ENCODE data around the gene TFF1. TPM values are rescaled to one million over a fixed set of nuclear protein-coding genes. Genes with fewer than 3 reads are reported as not detected.

The TFF1 gene
- total RNA-seq, 2 experiments from 2014 or later: not detected

DNA sequence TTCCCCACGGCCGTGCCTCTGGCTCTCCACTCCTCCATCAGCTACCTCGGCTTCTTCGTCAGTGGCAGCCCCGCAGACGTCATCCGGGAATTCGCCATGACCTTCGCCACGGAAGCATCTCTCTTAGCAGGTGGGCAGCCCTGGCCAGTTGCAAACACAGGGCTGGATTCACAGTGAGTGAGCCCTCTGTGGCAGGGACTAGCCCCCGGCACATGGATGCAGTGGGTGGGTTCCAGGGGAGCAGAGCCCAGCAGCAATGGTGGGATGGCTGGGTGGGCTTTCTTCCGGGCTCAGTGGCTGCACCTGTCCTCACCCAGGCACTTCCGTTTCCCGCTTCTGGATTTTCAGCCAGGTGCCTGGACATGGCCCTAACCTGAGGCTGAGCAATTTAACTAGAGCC lies 46.8 kb upstream of the TFF1 start:
- CTCF ChIA-PET (ENCODE audit: unreplicated experiment): no interaction called here
- Histone ChIP-seq H3K79me2 (ENCODE audit: insufficient read depth, low read depth, low read length) (no peaks in the 10 kb centered on the region), H3K9me2 (ENCODE audit: insufficient read depth, low read length) (no peaks in the 10 kb centered on the region), H3K36me3 (ENCODE audit: insufficient read depth, low read length) (no peaks in the 10 kb centered on the region), H3K4me3 (ENCODE audit: low read depth, low read length, poor library complexity, severe bottlenecking) (no peak overlapping the region), H3K4me2 (ENCODE audit: low read length) (no peak overlapping the region), H3K27ac (ENCODE audit: low read depth, low read length, poor library complexity, severe bottlenecking) (no peak overlapping the region), H4K20me1 (ENCODE audit: insufficient read depth, low read length) (no peaks in the 10 kb centered on the region), H2AFZ (ENCODE audit: low read length) (no peak overlapping the region), H3K4me1 (ENCODE audit: insufficient read depth, low read length, poor library complexity, severe bottlenecking) (no peaks in the 10 kb centered on the region), H3K9me3 (ENCODE audit: low read length) (no peaks in the 10 kb centered on the region)
- POLR2A ChIA-PET: interaction anchor here (1.0 to 1.3 kb wide), 2 partner anchors 10 to 12 kb away, joined by 3 read pairs; no protein-coding TSS in a partner anchor
- no peak for TF ChIP-seq EZH2phosphoT487 (IDR thresholded peaks at IDR 0.05; ENCODE audit: borderline replicate concordance, low read depth, low read length)
- TF ChIP-seq, protein P1, sequence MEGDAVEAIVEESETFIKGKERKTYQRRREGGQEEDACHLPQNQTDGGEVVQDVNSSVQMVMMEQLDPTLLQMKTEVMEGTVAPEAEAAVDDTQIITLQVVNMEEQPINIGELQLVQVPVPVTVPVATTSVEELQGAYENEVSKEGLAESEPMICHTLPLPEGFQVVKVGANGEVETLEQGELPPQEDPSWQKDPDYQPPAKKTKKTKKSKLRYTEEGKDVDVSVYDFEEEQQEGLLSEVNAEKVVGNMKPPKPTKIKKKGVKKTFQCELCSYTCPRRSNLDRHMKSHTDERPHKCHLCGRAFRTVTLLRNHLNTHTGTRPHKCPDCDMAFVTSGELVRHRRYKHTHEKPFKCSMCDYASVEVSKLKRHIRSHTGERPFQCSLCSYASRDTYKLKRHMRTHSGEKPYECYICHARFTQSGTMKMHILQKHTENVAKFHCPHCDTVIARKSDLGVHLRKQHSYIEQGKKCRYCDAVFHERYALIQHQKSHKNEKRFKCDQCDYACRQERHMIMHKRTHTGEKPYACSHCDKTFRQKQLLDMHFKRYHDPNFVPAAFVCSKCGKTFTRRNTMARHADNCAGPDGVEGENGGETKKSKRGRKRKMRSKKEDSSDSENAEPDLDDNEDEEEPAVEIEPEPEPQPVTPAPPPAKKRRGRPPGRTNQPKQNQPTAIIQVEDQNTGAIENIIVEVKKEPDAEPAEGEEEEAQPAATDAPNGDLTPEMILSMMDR (conservative IDR thresholded peaks at IDR 0.05; ENCODE audit: low read length): no peak
- no TSS peak for BruUV-seq (replicated peaks)
- DNase-seq (ENCODE audit: low spot score): no peak
- intact Hi-C loops (cut with micrococcal nuclease; ENCODE audit: unreplicated experiment): no loop called here

DNA sequence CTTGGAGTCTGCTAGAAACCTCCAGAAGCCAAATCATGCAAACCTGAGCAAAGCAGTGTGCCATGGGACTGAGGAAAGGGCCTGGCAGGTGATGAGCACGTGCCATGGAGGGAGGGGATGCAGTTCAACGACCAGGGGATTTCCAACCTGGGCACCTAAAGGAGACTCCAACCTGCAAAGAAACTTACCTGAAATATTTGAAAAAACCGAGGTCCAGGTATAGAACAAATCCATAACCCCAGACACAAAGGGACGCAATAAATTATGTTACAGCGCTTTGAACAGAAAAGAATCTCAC lies 46.2 kb upstream of the TFF1 start:
- ChIA-PET POLR2A (interaction anchor here (1.3 kb wide), 1 partner anchor 12 kb away, joined by 3 read pairs; no protein-coding TSS in a partner anchor), CTCF (ENCODE audit: unreplicated experiment) (no interaction called here)
- Histone ChIP-seq H3K36me3 (ENCODE audit: insufficient read depth, low read length) (no peaks in the 10 kb centered on the region), H3K79me2 (ENCODE audit: insufficient read depth, low read depth, low read length) (no peaks in the 10 kb centered on the region), H3K27ac (ENCODE audit: low read depth, low read length, poor library complexity, severe bottlenecking) (no peak overlapping the region), H3K4me1 (ENCODE audit: insufficient read depth, low read length, poor library complexity, severe bottlenecking) (no peaks in the 10 kb centered on the region), H3K4me2 (ENCODE audit: low read length) (no peak overlapping the region), H4K20me1 (ENCODE audit: insufficient read depth, low read length) (no peaks in the 10 kb centered on the region), H3K9me3 (ENCODE audit: low read length) (no peaks in the 10 kb centered on the region), H3K4me3 (ENCODE audit: low read depth, low read length, poor library complexity, severe bottlenecking) (no peak overlapping the region), H3K9me2 (ENCODE audit: insufficient read depth, low read length) (no peaks in the 10 kb centered on the region), H2AFZ (ENCODE audit: low read length) (no peak overlapping the region)
- TF ChIP-seq EZH2phosphoT487 (IDR thresholded peaks at IDR 0.05; ENCODE audit: borderline replicate concordance, low read depth, low read length): no peak
- TF ChIP-seq, protein P1 (conservative IDR thresholded peaks at IDR 0.05; ENCODE audit: low read length): no peak
- intact Hi-C loops (cut with micrococcal nuclease; ENCODE audit: unreplicated experiment): no loop called here
- BruUV-seq (replicated peaks): no TSS peak
- DNase-seq (ENCODE audit: low spot score): no peak

- no peak overlapping the region for H3K4me2 ChIP-seq (ENCODE audit: low read length)
- no peaks in the 10 kb centered on the region for H3K36me3 ChIP-seq (ENCODE audit: insufficient read depth, low read length)
- H2AFZ ChIP-seq (ENCODE audit: low read length): no peak overlapping the region
- no peak overlapping the region for H3K27ac ChIP-seq (ENCODE audit: low read depth, low read length, poor library complexity, severe bottlenecking)
- H3K9me2 ChIP-seq (ENCODE audit: insufficient read depth, low read length): no peaks in the 10 kb centered on the region
- intact Hi-C loops (cut with micrococcal nuclease; ENCODE audit: unreplicated experiment): no loop called here
- BruUV-seq (replicated peaks): no TSS peak
- ChIA-PET POLR2A (no interaction called here), CTCF (ENCODE audit: unreplicated experiment) (no interaction called here)
- H3K9me3 ChIP-seq (ENCODE audit: low read length): no peaks in the 10 kb centered on the region
- no peak for TF ChIP-seq EZH2phosphoT487 (IDR thresholded peaks at IDR 0.05; ENCODE audit: borderline replicate concordance, low read depth, low read length)
- TF ChIP-seq, protein P1 (conservative IDR thresholded peaks at IDR 0.05; ENCODE audit: low read length): no peak
- H3K79me2 ChIP-seq (ENCODE audit: insufficient read depth, low read depth, low read length): no peaks in the 10 kb centered on the region
- H4K20me1 ChIP-seq (ENCODE audit: insufficient read depth, low read length): no peaks in the 10 kb centered on the region
- no peak overlapping the region for H3K4me3 ChIP-seq (ENCODE audit: low read depth, low read length, poor library complexity, severe bottlenecking)
- DNase-seq (ENCODE audit: low spot score): no peak
- H3K4me1 ChIP-seq (ENCODE audit: insufficient read depth, low read length, poor library complexity, severe bottlenecking): no peaks in the 10 kb centered on the region
These were observed 45.7 kb upstream of the TFF1 start for GRCh38 chr21:42411891-42412635.
